ENCODE measurements around the gene DNAH9.
"Not testable (repeated sequence)": the region's sequence is repeated elsewhere in the genome, so short reads cannot be mapped to it uniquely, and the experiment has no call there.

Gene DNAH9

DNA sequence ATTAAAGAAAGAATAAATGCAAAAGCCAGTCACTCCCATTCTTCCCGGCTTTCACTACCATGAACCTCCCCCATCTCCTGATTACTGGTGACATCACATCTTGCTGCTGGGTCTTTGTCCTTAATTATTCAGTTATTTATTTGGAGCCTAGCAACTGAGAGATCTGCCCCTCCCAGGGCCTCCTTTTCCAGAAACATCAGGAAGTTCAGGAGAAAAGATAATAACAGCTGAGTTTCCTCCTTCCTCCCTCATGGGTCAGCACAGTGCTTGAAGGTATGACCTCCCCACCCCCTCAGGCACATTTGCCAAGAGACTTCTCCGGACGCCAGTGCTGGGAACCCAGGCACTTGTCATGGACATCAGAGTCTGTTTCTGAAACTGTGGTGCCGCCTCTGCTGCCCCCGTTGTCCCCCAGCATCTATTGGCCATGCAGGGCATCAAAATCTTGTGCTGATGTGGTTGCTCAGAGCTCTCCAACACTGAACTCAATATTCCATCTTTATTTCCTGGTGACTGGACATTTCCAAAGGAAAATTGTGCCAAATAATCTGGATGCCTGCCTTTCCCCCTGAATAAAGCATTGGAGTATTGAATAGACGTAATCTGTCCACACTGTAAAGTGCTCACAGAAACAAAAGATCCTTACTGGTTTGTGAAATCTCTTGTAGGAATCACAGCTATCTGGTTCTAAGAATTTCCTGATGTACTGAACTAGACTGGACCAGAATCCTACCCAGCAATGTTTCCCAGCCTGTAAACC, 327.2 kb downstream of the DNAH9 start:
- FAIRE-seq: no peak

DNA sequence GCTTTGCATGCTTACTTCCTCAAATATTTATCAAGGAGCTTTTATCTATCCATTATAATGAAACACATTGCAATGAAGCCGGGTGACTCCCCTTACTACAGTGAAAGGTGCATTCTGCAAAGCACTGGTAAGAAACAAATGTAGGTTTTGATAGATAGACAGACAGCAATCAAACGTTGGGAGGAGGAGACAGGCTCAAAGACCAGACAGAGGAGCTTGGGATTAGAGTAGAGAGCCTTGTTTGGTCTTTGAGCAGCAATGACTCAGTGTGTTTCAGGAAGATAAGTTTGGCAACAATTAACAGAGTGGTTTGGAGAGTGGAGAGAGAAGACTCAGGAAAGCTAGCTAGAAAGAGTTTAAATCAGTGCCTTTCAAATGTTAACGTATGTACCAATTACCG, 330.2 kb downstream of the DNAH9 start:
- TF ChIP-seq POLR2A (IDR thresholded peaks at IDR 0.05; ENCODE audit: low read depth, low read length): no peak
- TF ChIP-seq TAF1 (IDR thresholded peaks at IDR 0.05; ENCODE audit: borderline replicate concordance, low read depth, low read length): no peak
- no peak for TF ChIP-seq POLR2AphosphoS5 (IDR thresholded peaks at IDR 0.05; ENCODE audit: low read depth, low read length)
- no peak for FAIRE-seq
- no peak for DNase-seq (ENCODE audit: insufficient read length)

More for the DNA sequence above, 327.2 kb downstream of the DNAH9 start:
- no peak for TF ChIP-seq TAF1 (IDR thresholded peaks at IDR 0.05; ENCODE audit: borderline replicate concordance, low read depth, low read length)
- TF ChIP-seq POLR2A (IDR thresholded peaks at IDR 0.05; ENCODE audit: low read depth, low read length): no peak
- TF ChIP-seq POLR2AphosphoS5 (IDR thresholded peaks at IDR 0.05; ENCODE audit: low read depth, low read length): no peak
- no peak for DNase-seq (ENCODE audit: insufficient read length)

DNA sequence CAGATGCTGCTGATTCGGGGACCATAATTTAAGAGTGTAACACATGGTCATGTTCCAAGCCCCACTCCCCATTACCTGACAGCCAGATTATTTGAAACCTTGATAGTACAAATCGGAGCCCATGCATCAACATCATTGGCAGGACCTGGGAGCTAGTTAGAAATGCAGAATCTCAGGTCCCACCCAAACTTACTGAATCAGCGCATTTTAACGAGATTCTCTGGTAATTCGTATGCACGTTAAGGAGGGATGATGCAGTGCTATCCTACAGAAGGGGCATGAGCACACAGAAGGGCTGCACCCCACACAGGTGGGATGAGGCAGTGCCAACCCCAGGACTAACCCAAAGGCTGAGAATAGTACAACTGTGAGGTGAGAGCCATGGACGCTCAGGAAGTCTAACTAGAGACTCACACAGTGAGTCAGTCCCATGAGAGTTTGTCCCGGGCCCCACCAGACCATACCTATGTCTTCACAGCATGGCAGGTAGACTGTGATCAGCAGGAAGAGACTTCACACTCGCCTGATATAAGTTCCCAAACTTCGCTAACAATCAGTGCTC, 334.1 kb downstream of the DNAH9 start:
- FAIRE-seq: no peak
- TF ChIP-seq TAF1 (IDR thresholded peaks at IDR 0.05; ENCODE audit: borderline replicate concordance, low read depth, low read length) (no peak), POLR2A (IDR thresholded peaks at IDR 0.05; ENCODE audit: low read depth, low read length) (no peak), POLR2AphosphoS5 (IDR thresholded peaks at IDR 0.05; ENCODE audit: low read depth, low read length) (no peak)
- no peak for DNase-seq (ENCODE audit: insufficient read length)

DNA sequence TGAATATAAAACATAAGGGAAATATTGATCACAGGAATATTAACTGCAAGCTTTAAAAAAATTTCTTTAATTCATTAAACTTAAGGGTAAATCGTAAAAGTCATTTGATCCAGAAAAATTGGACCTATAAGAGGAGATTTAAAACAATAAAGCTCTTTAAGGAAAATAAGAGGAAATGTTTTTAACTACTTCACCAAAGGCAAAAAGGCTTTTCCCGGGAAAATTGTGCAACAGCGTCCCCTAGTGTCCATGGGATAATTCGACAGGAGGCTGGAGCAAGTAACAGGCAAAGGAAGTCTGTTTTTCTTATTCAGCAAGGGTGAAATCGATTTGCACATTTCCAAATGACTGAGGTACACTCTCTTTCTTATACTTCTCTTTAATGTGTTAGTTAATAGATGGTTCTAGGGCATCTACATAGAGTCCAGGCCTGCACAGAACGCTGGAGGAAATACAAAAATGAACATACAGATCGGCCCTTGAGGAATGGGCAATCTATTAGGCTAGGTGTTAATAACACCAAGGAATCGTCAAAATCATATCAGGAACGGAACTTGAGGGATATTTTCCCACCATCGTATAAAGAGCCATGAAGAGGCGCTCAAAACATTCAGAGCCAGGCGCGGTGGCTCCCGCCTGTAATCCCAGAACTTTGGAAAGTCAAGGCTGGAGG, 337.6 kb downstream of the DNAH9 start:
- no peak for FAIRE-seq
- DNase-seq (ENCODE audit: insufficient read length): no peak
- TF ChIP-seq POLR2AphosphoS5 (IDR thresholded peaks at IDR 0.05; ENCODE audit: low read depth, low read length) (no peak), TAF1 (IDR thresholded peaks at IDR 0.05; ENCODE audit: borderline replicate concordance, low read depth, low read length) (no peak), POLR2A (IDR thresholded peaks at IDR 0.05; ENCODE audit: low read depth, low read length) (no peak)

DNA sequence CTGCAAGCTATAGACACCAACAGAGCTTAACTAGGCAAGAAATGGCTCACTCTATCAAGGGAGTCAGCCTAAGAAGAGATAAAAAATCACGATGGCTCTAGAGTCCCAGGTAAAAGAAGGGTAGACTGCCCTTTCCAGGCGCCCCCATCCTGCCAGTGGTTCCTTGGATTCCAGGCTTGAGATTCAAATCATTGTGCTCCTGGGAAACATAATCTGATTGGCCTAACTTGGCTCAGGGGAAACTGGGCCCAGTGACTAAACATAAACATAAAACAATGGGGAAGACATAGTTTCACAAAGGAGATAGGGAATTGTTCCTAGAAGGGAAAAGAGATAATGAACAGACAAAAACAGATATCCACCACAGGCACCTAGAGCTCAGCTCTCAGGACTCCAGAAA, 342.6 kb downstream of the DNAH9 start:
- FAIRE-seq (no peak), DNase-seq (ENCODE audit: insufficient read length) (no peak)
- no peak for TF ChIP-seq POLR2AphosphoS5 (IDR thresholded peaks at IDR 0.05; ENCODE audit: low read depth, low read length)
- TF ChIP-seq POLR2A (IDR thresholded peaks at IDR 0.05; ENCODE audit: low read depth, low read length): no peak
- TF ChIP-seq TAF1 (IDR thresholded peaks at IDR 0.05; ENCODE audit: borderline replicate concordance, low read depth, low read length): no peak

DNA sequence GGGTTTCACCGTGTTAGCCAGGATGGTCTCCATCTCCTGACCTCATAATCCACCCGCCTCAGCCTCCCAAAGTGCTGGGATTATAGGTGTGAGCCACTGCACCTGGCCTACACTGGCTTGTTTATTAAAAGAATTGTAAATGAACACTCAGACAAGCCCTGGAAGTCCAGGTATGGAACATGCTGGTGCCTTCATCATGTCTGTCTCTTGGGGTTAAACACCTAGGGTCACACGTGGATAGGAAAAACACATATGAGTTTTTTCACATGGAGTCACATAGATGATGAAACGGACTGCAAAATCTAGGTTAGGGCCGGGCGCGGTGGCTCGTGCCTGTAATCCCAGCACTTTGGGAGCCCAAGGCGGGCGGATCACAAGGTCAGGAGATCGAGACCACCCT, 344.8 kb downstream of the DNAH9 start:
- not testable (repeated sequence) for FAIRE-seq; DNase-seq (ENCODE audit: insufficient read length)

DNA sequence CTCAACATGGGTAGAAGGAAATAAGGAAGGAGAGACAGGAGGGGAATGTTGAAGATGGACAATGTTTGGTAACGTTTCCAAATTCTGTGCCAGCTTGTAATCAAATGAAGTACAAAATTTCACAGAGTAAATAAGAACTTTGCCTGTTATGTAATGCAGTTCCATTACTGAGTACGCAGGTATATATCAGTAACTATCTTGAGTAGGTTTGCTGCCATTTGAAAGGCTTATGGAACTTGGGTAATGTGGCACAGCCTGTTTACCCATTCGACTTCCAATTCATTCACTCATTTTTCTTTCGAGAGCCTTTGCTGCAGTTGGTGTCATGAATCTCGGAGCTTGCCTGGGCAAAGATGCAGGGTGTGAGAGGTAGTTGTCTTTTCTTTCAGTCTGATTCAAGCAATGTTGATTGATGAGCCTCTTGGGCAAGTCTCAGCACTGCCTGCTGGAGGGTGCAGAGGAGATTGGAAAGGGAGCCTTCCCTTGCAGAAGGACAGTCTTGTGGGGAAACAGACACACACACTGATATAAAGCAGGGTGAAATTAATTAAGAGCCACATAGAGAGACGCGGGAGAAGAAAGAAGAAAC, 345.6 kb downstream of the DNAH9 start:
- DNase-seq (ENCODE audit: insufficient read length) (no peak), FAIRE-seq (no peak)
- TF ChIP-seq POLR2A (IDR thresholded peaks at IDR 0.05; ENCODE audit: low read depth, low read length) (no peak), TAF1 (IDR thresholded peaks at IDR 0.05; ENCODE audit: borderline replicate concordance, low read depth, low read length) (no peak), POLR2AphosphoS5 (IDR thresholded peaks at IDR 0.05; ENCODE audit: low read depth, low read length) (no peak)

DNA sequence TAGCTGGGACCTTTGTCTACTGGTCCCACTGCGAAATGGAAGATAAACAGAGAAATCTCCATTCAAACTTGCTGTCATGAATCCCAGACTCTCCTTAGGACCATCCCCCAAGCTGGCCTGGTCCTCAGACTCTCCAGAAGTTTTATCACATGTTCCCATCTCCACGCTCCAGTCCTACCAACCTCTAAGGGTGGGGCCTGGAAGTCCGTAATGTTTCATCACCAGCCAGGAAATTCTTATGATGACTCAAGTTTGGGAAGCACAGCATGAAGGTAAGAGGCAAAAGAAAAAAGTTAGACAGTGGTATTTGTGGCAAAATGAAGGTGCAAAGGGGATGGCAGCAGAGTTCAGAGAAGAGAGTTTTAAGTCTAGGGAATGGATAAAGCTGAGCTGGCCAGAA, 346.3 kb downstream of the DNAH9 start:
- no peak for FAIRE-seq
- no peak for DNase-seq (ENCODE audit: insufficient read length)

DNA sequence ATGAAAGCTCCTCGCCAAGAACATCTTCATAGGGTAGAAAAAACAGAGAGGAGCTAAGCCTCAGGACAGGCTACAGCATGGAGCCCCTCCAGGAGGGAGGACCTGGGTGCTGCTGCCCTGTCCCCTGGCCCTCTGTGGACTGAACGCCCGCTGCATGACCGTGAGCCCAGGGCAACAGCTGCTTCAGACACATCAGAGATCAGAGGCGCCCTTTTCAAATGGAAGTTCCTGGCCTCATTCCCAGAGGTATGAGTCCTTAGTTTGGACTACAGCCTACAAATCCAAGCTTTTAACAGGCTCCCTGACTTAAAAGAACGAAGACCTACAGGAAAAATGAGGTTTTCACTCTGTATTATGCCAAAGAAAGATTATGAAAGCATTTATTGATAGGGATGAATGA, 350.5 kb downstream of the DNAH9 start:
- no peak for DNase-seq (ENCODE audit: insufficient read length)
- no peak for FAIRE-seq
- TF ChIP-seq POLR2AphosphoS5 (IDR thresholded peaks at IDR 0.05; ENCODE audit: low read depth, low read length) (no peak), POLR2A (IDR thresholded peaks at IDR 0.05; ENCODE audit: low read depth, low read length) (no peak), TAF1 (IDR thresholded peaks at IDR 0.05; ENCODE audit: borderline replicate concordance, low read depth, low read length) (no peak)

More for the DNA sequence above, 346.3 kb downstream of the DNAH9 start:
- TF ChIP-seq POLR2AphosphoS5 (IDR thresholded peaks at IDR 0.05; ENCODE audit: low read depth, low read length): no peak
- no peak for TF ChIP-seq TAF1 (IDR thresholded peaks at IDR 0.05; ENCODE audit: borderline replicate concordance, low read depth, low read length)
- no peak for TF ChIP-seq POLR2A (IDR thresholded peaks at IDR 0.05; ENCODE audit: low read depth, low read length)

DNA sequence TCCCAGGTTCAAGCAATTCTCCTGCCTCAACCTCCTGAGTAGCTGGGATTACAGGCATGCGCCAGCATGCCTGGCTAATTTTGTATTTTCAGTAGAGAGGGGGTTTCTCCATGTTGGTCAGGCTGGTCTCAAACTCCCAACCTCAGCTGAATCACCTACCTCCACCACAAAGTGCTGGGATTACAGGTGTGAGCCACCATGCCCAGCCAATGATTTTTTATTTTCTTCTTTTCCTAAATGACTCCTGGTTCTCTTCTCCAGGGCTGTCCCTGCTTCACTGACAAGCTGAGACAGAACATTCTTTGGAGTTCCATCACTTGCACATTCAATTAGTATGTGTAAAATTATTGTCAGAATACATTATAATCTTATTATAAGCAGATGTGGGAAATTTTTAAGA, 351.3 kb downstream of the DNAH9 start:
- FAIRE-seq; DNase-seq (ENCODE audit: insufficient read length): not testable (repeated sequence)

DNA sequence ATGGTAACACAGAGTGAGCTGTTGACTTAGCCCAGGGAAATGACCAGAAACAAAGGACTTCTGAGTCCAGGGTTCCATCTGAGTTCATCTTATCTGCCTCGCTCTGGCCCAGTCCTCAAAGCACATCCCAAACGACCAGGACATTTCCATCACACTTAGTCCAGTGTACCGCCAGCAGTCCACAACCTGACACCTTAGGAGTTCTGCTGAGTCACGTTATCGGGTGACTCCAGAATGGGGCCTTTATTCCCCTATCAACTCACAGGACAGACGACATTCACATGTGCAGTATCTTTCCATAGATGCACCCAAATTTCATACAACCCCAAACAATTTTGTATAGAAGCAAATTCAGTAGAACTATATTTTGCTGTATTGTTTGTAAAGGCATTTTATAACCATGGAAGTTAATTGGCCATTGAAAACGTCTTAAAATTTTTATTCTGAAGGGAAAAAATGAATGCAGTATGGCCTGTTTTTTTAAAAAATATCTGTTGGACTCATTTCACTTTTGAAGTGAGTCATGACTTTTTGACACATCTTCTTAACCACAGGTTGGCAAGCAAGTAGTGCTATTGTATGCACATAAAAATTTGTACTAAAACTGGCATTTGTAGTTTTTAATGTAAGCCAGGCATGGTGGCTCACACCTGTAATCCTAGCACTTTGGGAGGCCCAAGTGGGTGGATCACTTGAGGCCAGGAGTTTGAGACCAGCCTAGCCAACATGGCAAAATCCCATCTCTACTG, 352.7 kb downstream of the DNAH9 start:
- TF ChIP-seq POLR2AphosphoS5 (IDR thresholded peaks at IDR 0.05; ENCODE audit: low read depth, low read length) (no peak), TAF1 (IDR thresholded peaks at IDR 0.05; ENCODE audit: borderline replicate concordance, low read depth, low read length) (no peak), POLR2A (IDR thresholded peaks at IDR 0.05; ENCODE audit: low read depth, low read length) (no peak)
- FAIRE-seq (no peak), DNase-seq (ENCODE audit: insufficient read length) (no peak)
